Fibroblast of mammary gland (primary cell): Measurements from ENCODE around the gene POLR2E.

Source experiments
- DNase-seq: peaks from one replicate; pipeline ENCODE4 v3.0.0-alpha.2; 2010; ENCODE audit warnings: low read depth
- H3K4me3 ChIP-seq: 2 replicates; pipeline ENCODE4 v1.5.1; 2011; ENCODE audit warnings: low read depth, mild to moderate bottlenecking, low read length, moderate library complexity; ENCODE audit not compliant: control insufficient read depth
- TF ChIP-seq, protein P1 (sequence below): conservative IDR thresholded peaks from 2 replicates; pipeline ENCODE4 v1.5.1; 2011; ENCODE audit warnings: low read depth, low read length, inconsistent platforms; ENCODE audit not compliant: control insufficient read depth, insufficient read depth

Gene POLR2E

GRCh38 chr19:1039646-1040475 is 55.3 kb downstream of the POLR2E start, which contains the start of gene ABCA7:
Gene ABCA7, plus strand, starts transcription at chr19:1040107. Its CDS starts 1,255 bp downstream, at chr19:1041362.
- H3K4me3 ChIP-seq, result peak within 1 kb of the TSS; percentile 57
- TF ChIP-seq, protein P1, sequence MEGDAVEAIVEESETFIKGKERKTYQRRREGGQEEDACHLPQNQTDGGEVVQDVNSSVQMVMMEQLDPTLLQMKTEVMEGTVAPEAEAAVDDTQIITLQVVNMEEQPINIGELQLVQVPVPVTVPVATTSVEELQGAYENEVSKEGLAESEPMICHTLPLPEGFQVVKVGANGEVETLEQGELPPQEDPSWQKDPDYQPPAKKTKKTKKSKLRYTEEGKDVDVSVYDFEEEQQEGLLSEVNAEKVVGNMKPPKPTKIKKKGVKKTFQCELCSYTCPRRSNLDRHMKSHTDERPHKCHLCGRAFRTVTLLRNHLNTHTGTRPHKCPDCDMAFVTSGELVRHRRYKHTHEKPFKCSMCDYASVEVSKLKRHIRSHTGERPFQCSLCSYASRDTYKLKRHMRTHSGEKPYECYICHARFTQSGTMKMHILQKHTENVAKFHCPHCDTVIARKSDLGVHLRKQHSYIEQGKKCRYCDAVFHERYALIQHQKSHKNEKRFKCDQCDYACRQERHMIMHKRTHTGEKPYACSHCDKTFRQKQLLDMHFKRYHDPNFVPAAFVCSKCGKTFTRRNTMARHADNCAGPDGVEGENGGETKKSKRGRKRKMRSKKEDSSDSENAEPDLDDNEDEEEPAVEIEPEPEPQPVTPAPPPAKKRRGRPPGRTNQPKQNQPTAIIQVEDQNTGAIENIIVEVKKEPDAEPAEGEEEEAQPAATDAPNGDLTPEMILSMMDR, result no peak
- peak; percentile 95 for DNase-seq

DNA sequence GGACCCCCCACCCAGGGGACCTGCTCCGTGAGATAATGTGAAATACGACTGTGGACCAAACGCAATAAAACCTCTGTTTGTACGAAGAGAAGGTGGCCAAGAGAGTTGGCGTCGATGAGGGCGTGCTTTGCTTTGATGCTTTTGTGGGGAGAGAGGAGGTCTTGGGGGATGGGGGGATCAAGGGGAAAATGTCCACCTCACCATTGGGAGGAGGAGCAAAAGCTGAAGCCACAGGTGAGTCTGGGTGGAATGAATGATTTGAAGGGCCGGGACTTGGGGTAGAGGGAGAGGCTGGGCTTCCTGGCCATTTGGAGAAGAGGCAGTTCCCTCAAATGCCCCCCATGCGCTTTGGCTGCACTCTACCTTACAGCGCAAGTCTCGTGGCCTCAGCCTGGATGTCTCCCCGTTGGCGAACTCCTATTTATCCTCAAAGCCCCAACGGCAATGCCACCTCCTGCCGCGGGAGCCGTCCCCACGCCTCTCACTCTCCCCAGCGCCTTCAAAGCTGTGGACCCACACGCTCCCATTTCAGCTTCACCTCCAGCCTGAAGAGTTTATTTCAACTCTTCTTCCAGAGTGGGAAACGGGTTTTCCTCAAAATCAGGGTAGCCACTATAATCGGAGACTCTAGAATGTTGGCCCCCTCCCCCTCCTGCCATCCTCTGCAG is 56.1 kb downstream of the POLR2E start:
- H3K4me3 ChIP-seq, result peak overlapping the region; percentile 17
- DNase-seq, result no peak
- TF ChIP-seq, protein P1, result no peak

DNA sequence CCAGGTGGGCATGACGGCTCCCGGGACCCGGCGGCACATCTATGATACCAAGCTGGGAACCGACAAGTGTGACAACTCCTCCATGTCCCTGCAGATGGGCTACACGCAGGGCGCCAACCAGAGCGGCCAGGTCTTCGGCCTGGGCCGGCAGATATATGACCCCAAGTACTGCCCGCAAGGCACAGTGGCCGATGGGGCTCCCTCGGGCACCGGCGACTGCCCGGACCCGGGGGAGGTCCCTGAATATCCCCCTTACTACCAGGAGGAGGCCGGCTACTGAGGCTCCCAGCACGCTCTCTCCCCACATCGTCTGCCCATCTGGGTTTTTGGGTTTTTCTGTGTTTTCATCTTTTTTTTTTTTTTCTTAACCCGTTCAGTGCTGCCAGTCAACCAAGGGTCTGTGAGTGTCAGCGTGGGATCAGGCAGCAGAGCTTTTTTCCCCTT is 57.5 kb downstream of the POLR2E start:
- TF ChIP-seq, protein P1, result no peak
- DNase-seq, result no peak
- H3K4me3 ChIP-seq, result no peak overlapping the region
